ENCODE results near the gene RNF145.

DNA sequence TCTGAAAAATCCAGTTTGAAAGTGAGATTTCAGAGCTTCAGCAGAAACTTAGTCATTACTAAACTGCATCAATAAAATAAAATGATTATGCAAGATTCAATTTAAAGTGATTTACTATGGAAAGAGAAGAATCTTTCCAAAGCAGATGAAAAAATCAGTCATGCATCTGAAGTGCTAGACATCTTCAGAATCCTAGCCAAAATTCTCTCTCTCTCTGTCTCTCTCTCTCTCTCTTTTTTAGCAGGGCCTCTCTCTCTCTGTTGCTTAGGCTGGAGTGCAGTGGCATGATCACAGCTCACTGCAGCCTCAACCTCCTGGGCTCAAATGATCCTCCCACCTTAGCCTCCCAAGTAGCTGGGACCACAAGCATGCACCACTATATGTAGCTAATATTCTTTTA lies 35.5 kb upstream of the RNF145 start:
- TF ChIP-seq, protein P1, sequence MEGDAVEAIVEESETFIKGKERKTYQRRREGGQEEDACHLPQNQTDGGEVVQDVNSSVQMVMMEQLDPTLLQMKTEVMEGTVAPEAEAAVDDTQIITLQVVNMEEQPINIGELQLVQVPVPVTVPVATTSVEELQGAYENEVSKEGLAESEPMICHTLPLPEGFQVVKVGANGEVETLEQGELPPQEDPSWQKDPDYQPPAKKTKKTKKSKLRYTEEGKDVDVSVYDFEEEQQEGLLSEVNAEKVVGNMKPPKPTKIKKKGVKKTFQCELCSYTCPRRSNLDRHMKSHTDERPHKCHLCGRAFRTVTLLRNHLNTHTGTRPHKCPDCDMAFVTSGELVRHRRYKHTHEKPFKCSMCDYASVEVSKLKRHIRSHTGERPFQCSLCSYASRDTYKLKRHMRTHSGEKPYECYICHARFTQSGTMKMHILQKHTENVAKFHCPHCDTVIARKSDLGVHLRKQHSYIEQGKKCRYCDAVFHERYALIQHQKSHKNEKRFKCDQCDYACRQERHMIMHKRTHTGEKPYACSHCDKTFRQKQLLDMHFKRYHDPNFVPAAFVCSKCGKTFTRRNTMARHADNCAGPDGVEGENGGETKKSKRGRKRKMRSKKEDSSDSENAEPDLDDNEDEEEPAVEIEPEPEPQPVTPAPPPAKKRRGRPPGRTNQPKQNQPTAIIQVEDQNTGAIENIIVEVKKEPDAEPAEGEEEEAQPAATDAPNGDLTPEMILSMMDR (IDR thresholded peaks at IDR 0.05), result no peak
- no peak for TF ChIP-seq EZH2 (IDR thresholded peaks at IDR 0.05; ENCODE audit: borderline replicate concordance, insufficient read depth, low read depth, low read length, poor library complexity, severe bottlenecking)
